NCI-H2107 treated with DMSO at 0.1 percent for 48 hours (cell line): ENCODE results near the gene BCL3.
"Not testable (repeated sequence)": the region's sequence is repeated elsewhere in the genome, so short reads cannot be mapped to it uniquely, and the experiment has no call there.

Source experiments
- DNase-seq: peaks from one replicate; lab custom pipeline; 2025; ENCODE audit not compliant: unreplicated experiment; lab: John Stamatoyannopoulos, UW

BCL3 gene

GRCh38 chr19:44757057-44757734, 8.7 kb downstream of the BCL3 start:
- no peak for DNase-seq

DNA sequence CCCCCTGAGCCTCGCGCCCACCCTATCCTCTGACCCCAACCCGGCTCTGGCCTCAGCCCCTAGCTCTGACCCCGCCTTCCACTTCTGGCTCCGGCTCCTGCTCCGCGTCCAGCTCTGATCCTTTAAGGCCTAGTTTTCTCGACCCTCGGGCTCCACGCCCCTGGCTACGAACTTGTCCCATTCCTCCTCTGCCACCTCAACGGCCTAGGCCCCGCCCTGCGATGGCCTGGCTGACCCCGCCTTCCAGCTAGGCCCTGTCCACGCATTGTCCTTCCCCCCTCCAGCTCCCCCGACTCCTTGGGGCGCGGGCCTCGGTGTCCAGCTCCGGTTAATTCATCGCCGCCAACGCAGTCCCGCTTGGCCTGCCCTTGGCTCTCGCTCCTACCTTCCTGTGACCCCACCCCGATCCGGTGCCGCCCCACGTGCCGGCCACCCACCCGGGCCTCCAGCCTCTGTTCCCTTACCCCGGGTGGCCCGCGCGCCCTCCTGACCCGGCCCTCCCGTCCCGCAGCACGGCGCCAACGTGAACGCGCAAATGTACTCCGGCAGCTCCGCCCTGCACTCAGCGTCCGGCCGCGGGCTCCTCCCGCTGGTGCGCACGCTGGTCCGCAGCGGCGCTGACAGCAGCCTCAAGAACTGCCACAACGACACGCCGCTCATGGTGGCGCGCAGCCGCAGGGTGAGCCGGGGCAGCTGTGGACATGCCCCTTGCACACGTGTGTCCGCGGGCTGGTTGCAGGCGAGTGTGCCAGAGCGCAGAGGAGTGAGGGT, 9.4 kb downstream of the BCL3 start:
- no peak for DNase-seq

DNA sequence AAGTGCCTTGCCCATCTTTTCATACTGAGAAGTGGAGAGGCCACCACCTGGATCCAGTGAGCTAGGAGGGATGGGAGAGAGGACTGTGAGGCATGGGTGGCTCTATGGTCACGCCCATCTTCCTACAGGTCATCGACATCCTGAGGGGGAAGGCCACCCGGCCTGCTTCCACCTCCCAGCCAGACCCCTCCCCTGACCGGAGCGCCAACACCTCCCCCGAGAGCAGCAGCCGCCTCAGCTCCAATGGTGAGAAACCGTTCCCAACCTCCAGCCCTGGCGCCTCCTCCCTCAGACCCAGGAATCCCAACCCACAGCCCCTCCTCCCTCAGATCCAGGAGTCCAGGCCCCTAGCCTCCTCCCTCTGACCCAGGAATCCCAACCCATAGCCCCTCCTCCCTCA, 10.1 kb downstream of the BCL3 start:
- no peak for DNase-seq

- no peak for DNase-seq
Measured at GRCh38 chr19:44759083-44759804, 10.7 kb downstream of the BCL3 start.

DNA sequence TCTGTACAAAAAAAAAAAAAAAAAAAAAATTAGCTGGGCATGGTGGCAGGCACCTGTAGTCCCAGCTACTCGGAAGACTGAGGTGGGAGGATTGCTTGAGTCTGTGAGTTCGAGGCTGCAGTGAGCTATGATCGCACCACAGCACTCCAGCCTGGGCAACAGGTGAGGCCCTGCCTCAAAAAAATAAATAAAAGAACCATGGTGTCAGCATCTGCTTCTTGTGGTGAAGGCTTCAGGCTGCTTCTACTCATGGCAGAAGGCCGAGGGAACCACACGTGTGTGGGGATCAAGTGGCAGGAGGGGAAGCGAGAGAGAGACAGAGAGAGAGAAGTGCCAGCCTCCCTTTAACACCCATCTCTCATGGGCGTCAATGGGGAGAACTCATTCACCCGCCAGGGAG, 13.5 kb downstream of the BCL3 start:
- no peak for DNase-seq

DNA sequence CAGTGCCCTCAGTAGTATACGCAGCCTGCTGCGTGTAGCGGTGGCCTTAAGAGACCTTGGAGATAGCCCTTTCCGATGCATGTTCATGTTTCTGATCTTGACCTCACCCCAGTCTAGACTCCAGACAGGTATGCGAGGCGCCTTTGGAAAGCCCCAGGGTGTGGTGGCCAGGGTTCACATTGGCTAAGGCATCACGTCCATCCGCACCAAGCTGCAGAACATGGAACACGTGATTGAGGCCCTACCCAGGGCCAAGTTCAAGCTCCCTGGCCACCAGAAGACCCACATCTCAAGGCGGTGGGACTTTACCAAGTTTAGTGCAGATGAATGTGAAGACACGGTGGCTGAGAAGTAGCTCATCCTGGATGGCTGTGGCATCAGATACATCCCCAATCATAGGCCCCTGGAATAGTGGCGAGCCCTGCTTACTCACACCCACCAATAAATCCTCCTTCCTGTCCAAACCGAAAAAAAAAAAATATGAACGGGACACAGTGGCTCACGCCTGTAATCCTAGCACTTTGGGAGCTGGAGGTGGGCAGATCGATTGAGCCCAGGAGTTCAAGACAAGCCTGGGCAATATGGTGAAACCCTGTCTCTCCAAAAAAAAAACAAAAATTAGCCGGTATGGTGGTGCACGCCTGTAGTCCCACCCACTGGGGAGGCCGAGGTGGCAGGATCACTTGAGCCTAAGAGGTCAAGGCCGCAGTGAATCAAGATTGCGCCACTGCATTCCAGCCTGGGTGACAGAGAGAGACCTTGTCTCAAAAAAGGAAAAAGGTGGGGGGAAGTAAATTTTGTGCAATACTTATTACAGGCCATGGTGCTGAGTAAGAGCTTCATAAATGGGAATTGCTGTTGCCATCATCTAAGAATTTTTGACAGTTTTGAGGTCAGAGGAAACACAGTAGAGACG, 16.8 kb downstream of the BCL3 start:
- DNase-seq = no peak

DNA sequence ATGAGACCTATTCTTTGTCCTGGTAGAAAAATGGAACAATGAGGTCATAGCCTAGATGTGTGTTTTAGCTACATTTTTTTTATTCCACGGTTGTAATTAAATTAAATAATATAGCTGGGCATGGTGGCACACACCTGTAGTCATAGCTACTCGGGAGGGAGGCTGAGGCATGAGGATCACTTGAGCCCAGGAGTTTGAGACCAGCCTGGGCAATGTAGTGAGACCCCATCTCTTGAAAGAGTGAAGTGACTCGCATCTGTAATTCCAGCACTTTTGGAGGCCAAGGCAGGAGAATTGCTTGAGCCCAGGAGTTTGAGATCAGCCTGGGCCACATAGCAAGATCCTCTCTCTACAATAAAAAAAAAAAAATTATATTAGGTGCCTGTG, 17.4 kb downstream of the BCL3 start:
- no peak for DNase-seq

DNA sequence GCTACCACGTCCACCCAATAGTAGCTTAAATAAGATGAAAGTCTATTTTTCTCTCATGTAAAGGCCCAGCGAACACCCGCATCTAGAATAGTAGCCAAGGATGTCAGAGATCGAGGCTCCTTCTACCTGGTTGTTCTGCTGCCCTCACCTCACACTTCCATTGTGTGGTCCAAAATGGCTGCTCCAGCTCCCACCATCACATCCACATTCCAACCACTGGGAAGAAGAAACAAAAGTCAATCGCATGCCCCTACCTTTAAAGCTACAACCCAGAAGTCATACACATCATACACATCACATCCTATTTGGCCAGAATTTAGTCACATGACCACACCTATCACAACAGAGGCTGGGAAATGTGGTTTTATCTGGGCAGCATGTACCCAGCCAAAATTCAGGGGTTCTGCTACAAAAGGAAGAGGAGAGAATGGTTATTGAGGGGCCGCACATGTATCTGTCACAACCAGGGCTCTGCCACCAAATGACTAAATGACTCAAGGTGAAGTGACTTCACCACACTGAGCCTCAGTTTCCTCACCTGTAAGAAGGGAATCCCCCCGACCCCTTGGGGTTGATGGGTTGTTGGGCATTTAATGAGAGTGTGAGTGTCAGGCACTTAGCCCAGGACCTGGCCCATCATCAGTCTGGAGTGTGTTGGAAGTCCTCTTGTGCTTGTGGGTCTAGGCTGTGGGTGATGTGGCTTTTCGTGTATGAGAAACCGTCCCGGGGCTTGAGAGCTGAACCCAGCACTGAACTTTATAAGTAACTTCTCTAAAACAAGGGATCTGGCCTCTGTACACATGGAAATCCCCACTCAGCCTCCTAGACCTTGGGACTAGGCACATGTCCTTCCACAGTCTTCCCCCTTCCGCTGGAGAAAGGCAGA, 19.0 kb downstream of the BCL3 start:
- no peak for DNase-seq

DNA sequence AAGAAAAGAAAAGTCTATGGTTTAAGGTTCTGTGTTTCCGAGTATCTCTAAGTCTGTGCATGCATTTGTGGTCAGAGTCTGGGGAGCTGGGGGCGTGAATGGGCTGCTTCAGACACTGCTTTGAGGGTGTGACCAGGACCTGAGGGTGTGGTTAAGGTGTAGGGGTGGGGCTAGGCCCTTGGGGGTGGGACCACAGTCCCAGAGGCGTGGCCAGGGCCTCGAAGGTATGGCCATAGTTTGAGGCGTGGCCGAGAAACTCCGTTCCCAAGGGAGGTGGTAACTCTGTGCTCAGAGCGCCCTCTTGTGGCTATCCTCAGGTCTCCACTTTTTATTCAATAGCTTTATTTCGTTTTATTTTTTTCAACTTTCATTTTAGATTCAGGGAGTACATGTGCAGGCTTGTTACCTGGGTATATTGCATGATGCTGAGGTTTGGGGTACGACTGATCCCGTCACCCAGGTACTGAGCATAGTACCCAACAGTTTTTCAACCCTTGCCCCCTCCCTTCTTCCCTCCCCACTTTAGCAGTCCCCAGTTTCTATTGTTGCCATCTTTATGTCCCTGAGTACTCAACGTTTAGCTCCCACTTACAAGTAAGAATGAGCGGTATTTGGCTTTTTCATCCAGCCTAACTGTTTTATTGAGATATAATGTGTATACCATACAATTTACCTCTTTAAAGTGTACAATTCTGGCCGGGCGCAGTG, 22.2 kb downstream of the BCL3 start:
- DNase-seq = peak; percentile 88

DNA sequence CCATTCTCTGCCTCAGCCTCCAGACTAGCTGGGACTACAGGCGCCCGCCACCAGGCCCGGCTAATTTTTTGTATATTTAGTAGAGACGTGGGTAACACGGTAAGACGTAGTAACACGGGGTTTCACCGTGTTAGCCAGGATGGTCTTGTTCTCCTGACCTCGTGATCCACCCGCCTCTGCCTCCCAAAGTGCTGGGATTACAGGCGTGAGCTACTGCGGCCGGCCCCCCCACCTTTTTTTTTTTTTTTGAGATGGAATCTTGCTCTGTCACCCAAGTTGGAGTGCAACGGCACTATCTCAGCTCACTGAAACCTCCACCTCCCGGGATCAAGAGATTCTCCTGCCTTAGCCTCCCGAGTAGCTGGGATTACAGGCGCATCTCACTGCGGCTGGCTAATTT, 23.6 kb downstream of the BCL3 start:
- DNase-seq = not testable (repeated sequence)

DNA sequence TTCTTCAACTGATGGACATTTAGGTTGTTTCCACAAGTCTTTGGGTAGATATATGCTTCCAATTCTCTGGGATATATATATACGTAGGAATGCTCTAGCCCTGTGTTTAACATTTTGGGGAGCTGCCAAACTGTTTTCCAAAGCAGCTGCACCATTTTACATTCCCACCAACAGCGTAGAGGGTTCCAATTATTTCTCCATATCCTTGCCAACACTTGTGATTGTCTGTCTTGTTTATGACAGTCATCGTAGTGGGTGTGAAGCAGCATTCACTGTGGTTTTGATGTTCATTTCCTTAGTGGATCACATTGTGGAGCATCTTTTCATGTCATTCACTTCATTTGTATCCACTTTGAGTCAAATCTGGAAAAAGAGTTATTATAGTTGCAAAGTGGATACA, 24.5 kb downstream of the BCL3 start:
- no peak for DNase-seq

GRCh38 chr19:44775676-44776240, 27.2 kb downstream of the BCL3 start:
- DNase-seq = no peak

DNA sequence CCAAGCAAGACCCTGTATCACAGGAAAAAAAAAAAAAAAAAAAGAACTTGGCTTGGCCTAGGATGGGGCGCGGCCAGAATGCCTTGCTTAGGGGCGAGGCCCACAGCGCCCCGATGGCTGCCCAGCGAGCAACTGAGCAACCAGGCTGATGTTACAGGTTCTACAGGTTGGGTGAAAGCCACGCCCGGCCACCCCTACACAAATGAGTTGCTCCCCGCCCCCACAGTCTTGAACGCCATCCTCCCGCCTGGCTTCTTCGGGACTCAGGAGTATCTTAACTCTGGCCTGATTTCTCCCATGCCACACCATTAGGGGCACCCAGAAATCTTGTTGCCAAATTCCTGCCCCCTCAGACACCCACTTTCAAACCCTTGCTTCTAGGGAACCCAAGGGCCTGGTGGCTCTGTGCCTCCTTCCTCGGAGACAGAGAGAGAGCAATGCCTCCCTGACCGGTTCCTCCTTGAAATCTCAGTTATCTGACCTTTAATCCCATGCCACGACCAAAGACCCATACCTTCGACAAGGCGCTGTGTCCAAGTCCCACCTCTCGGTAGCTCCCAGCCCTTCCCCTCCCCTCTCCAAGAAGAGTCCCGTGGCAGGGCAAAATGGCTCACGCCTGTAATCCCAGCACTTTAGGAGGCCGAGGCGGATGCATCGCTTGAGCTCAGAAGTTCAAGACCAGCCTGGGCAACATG, 28.0 kb downstream of the BCL3 start:
- DNase-seq = no peak

DNA sequence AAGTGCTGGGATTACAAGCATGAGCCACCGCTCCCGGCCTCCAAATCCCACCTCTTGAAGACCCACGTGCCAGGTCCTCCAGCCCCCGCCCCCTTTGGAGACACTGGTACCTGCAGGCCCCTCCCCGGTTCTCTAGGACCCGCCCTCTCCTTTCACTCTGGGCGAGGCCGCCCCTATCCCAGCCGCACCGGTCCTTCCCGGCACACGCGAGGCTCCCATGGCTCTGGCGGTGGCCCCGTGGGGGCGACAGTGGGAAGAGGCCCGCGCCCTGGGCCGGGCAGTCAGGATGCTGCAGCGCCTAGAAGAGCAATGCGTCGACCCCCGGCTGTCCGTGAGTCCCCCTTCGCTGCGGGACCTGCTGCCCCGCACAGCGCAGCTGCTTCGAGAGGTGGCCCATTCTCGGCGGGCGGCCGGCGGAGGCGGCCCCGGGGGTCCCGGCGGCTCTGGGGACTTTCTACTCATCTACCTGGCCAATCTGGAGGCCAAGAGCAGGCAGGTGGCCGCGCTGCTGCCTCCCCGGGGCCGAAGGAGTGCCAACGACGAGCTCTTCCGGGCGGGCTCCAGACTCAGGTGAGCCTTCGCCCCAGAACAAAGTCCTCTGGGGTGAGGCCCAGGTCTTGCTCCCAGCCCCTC, 29.3 kb downstream of the BCL3 start, which contains the start of gene CBLC:
Gene CBLC (plus strand): TSS at position 176 of the 633 bp plus-strand sequence. CDS start 42 bp downstream, at position 218.
- peak; percentile 34 for DNase-seq

GRCh38 chr19:44779150-44779549, 30.6 kb downstream of the BCL3 start:
- no peak for DNase-seq

DNA sequence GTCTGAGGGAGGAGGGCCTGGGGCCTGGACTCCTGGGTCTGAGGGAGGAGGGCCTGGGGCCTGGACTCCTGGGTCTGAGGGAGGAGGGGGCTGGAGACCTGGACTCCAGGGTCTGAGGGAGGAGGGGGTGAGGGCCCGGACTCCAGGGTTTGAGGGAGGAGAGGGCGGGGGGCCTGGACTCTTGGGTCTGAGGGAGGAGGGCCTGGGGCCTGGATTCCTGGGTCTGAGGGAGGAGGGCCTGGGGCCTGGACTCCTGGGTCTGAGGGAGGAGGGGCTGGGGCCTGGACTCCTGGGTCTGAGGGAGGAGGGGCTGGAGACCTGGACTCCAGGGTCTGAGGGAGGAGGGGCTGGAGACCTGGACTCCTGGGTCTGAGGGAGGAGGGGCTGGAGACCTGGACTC, 33.2 kb downstream of the BCL3 start:
- not testable (repeated sequence) for DNase-seq

DNA sequence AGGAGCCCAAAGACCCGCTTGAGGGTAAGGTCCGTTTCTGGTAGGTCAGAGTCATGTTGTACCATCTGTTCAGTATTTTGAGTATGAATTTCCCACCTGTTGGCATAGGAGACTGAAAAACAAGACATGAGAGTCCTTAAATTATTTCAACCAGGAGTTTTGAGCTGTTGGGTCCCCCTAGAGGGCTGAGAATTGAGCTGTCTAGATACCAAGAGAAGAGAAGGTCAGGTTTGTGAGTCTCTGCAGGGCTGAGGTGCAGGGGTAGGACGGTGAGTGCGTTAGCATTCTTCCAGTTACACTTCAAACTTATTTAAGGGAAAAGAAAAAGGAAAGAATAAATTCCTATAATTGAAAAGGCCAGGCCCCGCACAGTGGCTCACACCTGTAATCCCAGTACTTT, 34.2 kb downstream of the BCL3 start:
- no peak for DNase-seq

- DNase-seq = no peak
Measured at GRCh38 chr19:44783545-44783944, 35.0 kb downstream of the BCL3 start.
